Fibroblast of villous mesenchyme (primary cell): ENCODE data around the gene RASA3. TPM values are rescaled to one million over a fixed set of nuclear protein-coding genes. Genes with fewer than 3 reads are reported as not detected.
"Not testable (repeated sequence)": the region's sequence is repeated elsewhere in the genome, so short reads cannot be mapped to it uniquely, and the experiment has no call there.

Experiments
- DNase-seq: peaks from one replicate; pipeline ENCODE4 v3.0.0-alpha.2; 2010; ENCODE audit warnings: low read depth
- H3K4me3 ChIP-seq: 2 replicates; pipeline ENCODE4 v1.5.1; 2011; ENCODE audit warnings: low read depth, mild to moderate bottlenecking, low read length
- CTCF ChIP-seq: IDR thresholded peaks from 2 replicates; pipeline ENCODE4 v1.5.1; 2012; ENCODE audit warnings: low read depth, mild to moderate bottlenecking, low read length; ENCODE audit not compliant: insufficient read depth
- total RNA-seq: library from RNA; depleted of rRNA; stranded (reverse); fragments of >200 nt; gene quantifications from 2 replicates; pipeline ENCODE4 v1.2.3, GENCODE V29; 2012

RASA3 gene
- total RNA-seq, 1 donor, result 34.1 TPM

GRCh38 chr13:113992276-113993005 lies 140.0 kb downstream of the RASA3 start:
- TF ChIP-seq CTCF, result no peak
- no peak for DNase-seq
- H3K4me3 ChIP-seq, result no peak overlapping the region

- no peak for DNase-seq
- no peak overlapping the region for H3K4me3 ChIP-seq
- TF ChIP-seq CTCF, result no peak
Observed at GRCh38 chr13:113991676-113992179, 140.7 kb downstream of the RASA3 start.

GRCh38 chr13:113991191-113991669 lies 141.2 kb downstream of the RASA3 start:
- no peak overlapping the region for H3K4me3 ChIP-seq
- TF ChIP-seq CTCF, result no peak
- no peak for DNase-seq

GRCh38 chr13:113990321-113990837 lies 142.0 kb downstream of the RASA3 start:
- no peak for DNase-seq
- no peak for TF ChIP-seq CTCF

GRCh38 chr13:113989585-113990300 lies 142.7 kb downstream of the RASA3 start:
- no peak for DNase-seq

More at GRCh38 chr13:113990321-113990837, 142.0 kb downstream of the RASA3 start:
- no peak overlapping the region for H3K4me3 ChIP-seq

GRCh38 chr13:113988859-113989258 lies 143.6 kb downstream of the RASA3 start:
- H3K4me3 ChIP-seq, DNase-seq: not testable (repeated sequence)

More at GRCh38 chr13:113989585-113990300, 142.7 kb downstream of the RASA3 start:
- H3K4me3 ChIP-seq, result no peak overlapping the region
- TF ChIP-seq CTCF, result no peak

GRCh38 chr13:113982296-113982661 lies 150.1 kb downstream of the RASA3 start:
- no peak for TF ChIP-seq CTCF
- no peak for DNase-seq
- H3K4me3 ChIP-seq, result no peak overlapping the region
